H1 (cell line): ENCODE measurements around the gene GGT6. TPM values are rescaled to one million over a fixed set of nuclear protein-coding genes. Genes with fewer than 3 reads are reported as not detected.

Experiments used
- CTCF ChIA-PET: fragments of 300-600 bp; sonication (Branson Sonifier 250); formaldehyde crosslinking; loops from one replicate; lab custom pipeline; 2021; ENCODE audit not compliant: partially characterized antibody; lab: Charles Lee
- POLR2A ChIA-PET: fragments of 300-600 bp; sonication (Branson Sonifier 250); formaldehyde crosslinking; loops from one replicate; lab custom pipeline; 2021; ENCODE audit warnings: inconsistent platforms; ENCODE audit not compliant: partially characterized antibody; lab: Charles Lee
- DNase-seq, 2 experiments: peaks; one replicate each; pipeline versions ENCODE4 v3.0.0 to v3.0.0-alpha.2; 2010 to 2022; ENCODE audit warnings: low spot score in 2 of 2, low read depth in 1 of 2, mixed read lengths in 1 of 2
- FAIRE-seq: peaks from 2 replicates; lab custom pipeline; 2011; peaks lifted over from hg19 to GRCh38; lab: Jason Lieb, UNC
- H2AFZ ChIP-seq: 2 replicates; pipeline ENCODE4 v1.8.1; 2012; ENCODE audit warnings: low read length, inconsistent platforms
- H2AK5ac ChIP-seq: 2 replicates; pipeline ENCODE4 v1.6.1; 2013; ENCODE audit warnings: low read depth, low read length
- H2BK120ac ChIP-seq: replicated peaks from 2 replicates; pipeline ENCODE3; 2013; ENCODE audit warnings: low read depth, low read length, inconsistent platforms
- H2BK12ac ChIP-seq: 2 replicates; pipeline ENCODE4 v1.6.1; 2013; ENCODE audit warnings: low read depth, low read length
- H2BK15ac ChIP-seq: 2 replicates; pipeline ENCODE4 v1.6.1; 2013; ENCODE audit warnings: low read length
- H2BK20ac ChIP-seq: 2 replicates; pipeline ENCODE4 v1.6.1; 2013; ENCODE audit warnings: low read length
- H2BK5ac ChIP-seq: 2 replicates; pipeline ENCODE4 v1.6.1; 2013; ENCODE audit warnings: low read depth, low read length
- H3K14ac ChIP-seq: 2 replicates; pipeline ENCODE4 v1.6.1; 2013; ENCODE audit warnings: inconsistent platforms; ENCODE audit not compliant: insufficient read length
- H3K18ac ChIP-seq: 2 replicates; pipeline ENCODE4 v1.6.1; 2013; ENCODE audit warnings: low read length; ENCODE audit errors: extremely low read depth
- H3K23ac ChIP-seq: 2 replicates; pipeline ENCODE4 v1.6.1; 2013; ENCODE audit warnings: inconsistent platforms; ENCODE audit not compliant: insufficient read length
- H3K23me2 ChIP-seq: 2 replicates; pipeline ENCODE4 v1.6.1; 2013; ENCODE audit warnings: low read depth, low read length
- H3K27ac ChIP-seq: 2 replicates; pipeline ENCODE4 v1.6.1; 2011; ENCODE audit warnings: low read depth, low read length, inconsistent platforms
- H3K27me3 ChIP-seq, 4 experiments: replicated peaks in 1 of 4; 1 replicate in 1 of 4; 2 replicates in 3 of 4; pipeline versions ENCODE4 v1.6.1 to v1.8.1; 2011 to 2013; ENCODE audit warnings: low read length in 3 of 4, mild to moderate bottlenecking in 3 of 4, inconsistent platforms in 2 of 4, mixed read lengths in 2 of 4, moderate library complexity in 1 of 4; ENCODE audit not compliant: control insufficient read depth in 3 of 4, insufficient read depth in 3 of 4; ENCODE audit errors: extremely low read depth in 1 of 4
- H3K36me3 ChIP-seq, 4 experiments: 2 replicates each; pipeline versions ENCODE4 v1.6.1 to v1.8.1; 2011 to 2013; ENCODE audit warnings: mild to moderate bottlenecking in 4 of 4, low read length in 3 of 4, moderate library complexity in 2 of 4, control low read depth in 1 of 4, inconsistent platforms in 1 of 4; ENCODE audit not compliant: insufficient read depth in 4 of 4, control insufficient read depth in 2 of 4
- H3K4ac ChIP-seq: replicated peaks from 2 replicates; pipeline ENCODE3; 2013; ENCODE audit warnings: low read length, low read depth, mixed read lengths, inconsistent platforms; ENCODE audit not compliant: insufficient read length
- H3K4me1 ChIP-seq, 4 experiments: replicated peaks in 1 of 4; 1 replicate in 1 of 4; 2 replicates in 3 of 4; pipeline versions ENCODE4 v1.6.1 to v1.8.1; 2011 to 2013; ENCODE audit warnings: low read length in 3 of 4, inconsistent platforms in 2 of 4, mixed read lengths in 1 of 4; ENCODE audit not compliant: insufficient read depth in 4 of 4, control insufficient read depth in 3 of 4
- H3K4me2 ChIP-seq, 2 experiments: 2 replicates each; pipeline versions ENCODE4 v1.6.1 to v1.8.1; 2011 to 2013; ENCODE audit warnings: low read depth in 2 of 2, low read length in 2 of 2, control low read depth in 1 of 2, inconsistent platforms in 1 of 2, mild to moderate bottlenecking in 1 of 2; ENCODE audit not compliant: insufficient read depth in 1 of 2
- H3K4me3 ChIP-seq, 4 experiments: fragments of 200-600, 300-600 bp in 1 of 4; sonication (generic), shearing (Covaris generic), sonication (Bioruptor Twin) in 1 of 4; 2 replicates each; pipeline versions ENCODE4 v1.5.1 to v1.8.1; 2011 to 2016; ENCODE audit warnings: low read length in 4 of 4, low read depth in 3 of 4, control low read depth in 2 of 4, inconsistent platforms in 2 of 4, mild to moderate bottlenecking in 2 of 4, mixed read lengths in 1 of 4, moderate library complexity in 1 of 4; ENCODE audit not compliant: insufficient read depth in 2 of 4; ENCODE audit errors: extremely low read depth in 1 of 4
- H3K56ac ChIP-seq: replicated peaks from 2 replicates; pipeline ENCODE3; 2013; ENCODE audit warnings: low read depth, mild to moderate bottlenecking, mixed read lengths, low read length, inconsistent platforms; ENCODE audit not compliant: insufficient read length
- H3K79me1 ChIP-seq: 2 replicates; pipeline ENCODE4 v1.6.1; 2013; ENCODE audit warnings: low read depth, low read length, control low read depth
- H3K79me2 ChIP-seq, 2 experiments: 2 replicates each; pipeline versions ENCODE4 v1.6.1 to v1.8.1; 2012 to 2013; ENCODE audit warnings: low read length in 2 of 2, mild to moderate bottlenecking in 2 of 2, inconsistent platforms in 1 of 2; ENCODE audit not compliant: insufficient read depth in 2 of 2, control insufficient read depth in 1 of 2
- H3K9ac ChIP-seq, 4 experiments: replicated peaks in 1 of 4; 1 replicate in 1 of 4; 2 replicates in 3 of 4; pipeline versions ENCODE4 v1.6.1 to v1.8.1; 2011 to 2013; ENCODE audit warnings: low read depth in 3 of 4, low read length in 3 of 4, control low read depth in 2 of 4, mild to moderate bottlenecking in 2 of 4, moderate library complexity in 2 of 4, inconsistent platforms in 1 of 4; ENCODE audit errors: extremely low read depth in 1 of 4
- H3K9me3 ChIP-seq, 2 experiments: 2 replicates each; pipeline versions ENCODE4 v1.6.1 to v1.8.1; 2012 to 2013; ENCODE audit warnings: mild to moderate bottlenecking in 2 of 2, moderate library complexity in 2 of 2, control low read depth in 1 of 2, inconsistent platforms in 1 of 2, low read depth in 1 of 2, low read length in 1 of 2, mixed read lengths in 1 of 2; ENCODE audit not compliant: insufficient read depth in 2 of 2
- H4K20me1 ChIP-seq, 2 experiments: replicated peaks in 1 of 2; 2 replicates each; pipeline versions ENCODE3 to v1.8.1; 2011 to 2013; ENCODE audit warnings: inconsistent platforms in 2 of 2, low read length in 2 of 2, mild to moderate bottlenecking in 1 of 2; ENCODE audit not compliant: insufficient read depth in 2 of 2, control insufficient read depth in 1 of 2
- H4K5ac ChIP-seq: 2 replicates; pipeline ENCODE4 v1.6.1; 2013; ENCODE audit warnings: low read length, low read depth, mixed read lengths, inconsistent platforms; ENCODE audit not compliant: insufficient read length
- H4K8ac ChIP-seq: 2 replicates; pipeline ENCODE4 v1.8.0; 2013; ENCODE audit warnings: mild to moderate bottlenecking, moderate library complexity, low read length, inconsistent platforms; ENCODE audit not compliant: insufficient read depth; ENCODE audit errors: extremely low read depth
- H4K91ac ChIP-seq: replicated peaks from 2 replicates; pipeline ENCODE3; 2013; ENCODE audit warnings: low read length, mixed read lengths, inconsistent platforms; ENCODE audit not compliant: insufficient read length
- ATF2 ChIP-seq: IDR thresholded peaks from 2 replicates; pipeline ENCODE4 v1.6.1; 2012; ENCODE audit warnings: low read length, inconsistent platforms
- WGBS, 2 experiments: shearing (Covaris generic) in 1 of 2; methylation state at CpG; one replicate each; pipeline versions ENCODE4 v1.1.6 to v1.1.7; 2013 to 2015; ENCODE audit warnings: low lambda C conversion rate in 2 of 2, mixed read lengths in 2 of 2, inconsistent platforms in 1 of 2, low coverage in 1 of 2, missing lambda C conversion rate in 1 of 2; ENCODE audit not compliant: insufficient replicate concordance in 2 of 2, insufficient coverage in 1 of 2, insufficient read length in 1 of 2; ENCODE audit errors: extremely low coverage in 1 of 2, missing lambda C conversion rate in 1 of 2; 5-methylcytosine and 5-hydroxymethylcytosine counted together
- polyA plus RNA-seq, 7 experiments: library from polyadenylated mRNA; depleted of rRNA in 3 of 7; stranded (reverse) in 5 of 7; unstranded in 2 of 7; fragments of >200 nt in 5 of 7; fragments of 200-250 nt in 2 of 7; gene quantifications; 1 replicate in 5 of 7; 2 replicates in 1 of 7; 4 replicates in 1 of 7; pipeline versions ENCODE4 v1.2.1 to v1.2.3, GENCODE V29; 2011 to 2013; ENCODE audit warnings: missing spikeins in 2 of 7, mixed read lengths in 2 of 7
- total RNA-seq: library from RNA; stranded (reverse); fragmentation: NEBNext Ultra II Directional; extraction: Animal tissue kit (Norgen Biotek cat#: 25700); gene quantifications from 2 replicates; pipeline ENCODE4 v1.2.1, GENCODE V29; 2021

The GGT6 gene
- total and polyA plus RNA-seq, 2 of the 8 experiments (the other 6 are each of a cell fraction or from before 2014, with no cell fraction given): 0.18 TPM; not detected in 1

GRCh38 chr17:4523946-4524345, 36.4 kb downstream of the GGT6 start:
- Histone ChIP-seq H3K79me1 (no peaks in the 10 kb centered on the region), H3K27ac (no peak overlapping the region), H4K20me1 (no peaks in the 10 kb centered on the region), H4K5ac (no peak overlapping the region), H3K9me3 (no peaks in the 10 kb centered on the region), H3K23ac (no peak overlapping the region), H2AFZ (no peak overlapping the region), H3K56ac (no peak overlapping the region), H3K36me3 (no peaks in the 10 kb centered on the region), H4K91ac (no peak overlapping the region), H3K27me3 (peaks cover 0 to 20% (median 14%) of the 10 kb centered on the region in 4 experiments; a peak in 6 of 7 replicates), H2BK20ac (no peak overlapping the region), H3K4me1 (peaks cover 0 to 2% (median 0%) of the 10 kb centered on the region in 4 experiments; a peak in 3 of 7 replicates), H3K9ac (no peak overlapping the region), H2BK15ac (no peak overlapping the region), H2AK5ac (no peak overlapping the region), H3K79me2 (no peaks in the 10 kb centered on the region), H3K4ac (no peak overlapping the region), H2BK120ac (no peak overlapping the region), H3K4me3 (no peak overlapping the region), H3K14ac (no peak overlapping the region), H3K18ac (no peak overlapping the region), H2BK5ac (no peak overlapping the region), H2BK12ac (no peak overlapping the region), H3K4me2 (no peak overlapping the region), H4K8ac (no peak overlapping the region), H3K23me2 (no peaks in the 10 kb centered on the region)
- DNase-seq (no peak), FAIRE-seq (no peak)
- CTCF ChIA-PET: interaction anchor here (1.0 to 1.6 kb wide), 4 partner anchors 13 to 27 kb away, joined by 3 to 4 read pairs (median 4); no protein-coding TSS in a partner anchor
- POLR2A ChIA-PET: interaction anchor here (1.6 to 37.1 kb wide), 4 partner anchors 15 to 128 kb away, joined by 3 to 546 read pairs (median 6); partner anchors contain the start of genes GGT6 and MYBBP1A
- 84% methylated on average over 8 of the region's 8 CpGs; no CpG with 5 or more reads in 1 of the 2 experiments for WGBS, 2 experiments
- no peak for TF ChIP-seq ATF2
